HG03439 (cell line): ENCODE data around the gene MGAT3.
"Not testable (repeated sequence)": the region's sequence is repeated elsewhere in the genome, so short reads cannot be mapped to it uniquely, and the experiment has no call there.

Source experiments
- ATAC-seq: cut with Tn5 transposase; IDR thresholded peaks from one replicate; pipeline ENCODE4 v1.9.1; 2021; ENCODE audit warnings: mild to moderate bottlenecking, moderate library complexity; ENCODE audit not compliant: unreplicated experiment

Gene MGAT3

GRCh38 chr22:39456522-39457197 lies at the start of gene MGAT3:
TSS of gene MGAT3 (plus strand) at chr22:39457012. CDS start at chr22:39487348, 30,336 bp downstream.
- ATAC-seq: no peak

GRCh38 chr22:39408173-39408572 lies 48.6 kb upstream of the MGAT3 start:
- ATAC-seq: no peak

- no peak for ATAC-seq
Measured at GRCh38 chr22:39408807-39409206, 48.0 kb upstream of the MGAT3 start.

GRCh38 chr22:39409516-39410029 lies 47.2 kb upstream of the MGAT3 start:
- no peak for ATAC-seq

GRCh38 chr22:39410264-39410663 lies 46.5 kb upstream of the MGAT3 start:
- no peak for ATAC-seq

- not testable (repeated sequence) for ATAC-seq
Measured at GRCh38 chr22:39411828-39412365, 44.9 kb upstream of the MGAT3 start.

GRCh38 chr22:39413204-39413603 lies 43.6 kb upstream of the MGAT3 start:
- ATAC-seq: not testable (repeated sequence)

GRCh38 chr22:39414377-39414776 lies 42.4 kb upstream of the MGAT3 start:
- ATAC-seq: no peak

- no peak for ATAC-seq
Measured at GRCh38 chr22:39414886-39415285, 41.9 kb upstream of the MGAT3 start.

- ATAC-seq: no peak
Measured at GRCh38 chr22:39415506-39415905, 41.3 kb upstream of the MGAT3 start.

GRCh38 chr22:39416319-39416718 lies 40.5 kb upstream of the MGAT3 start:
- ATAC-seq: no peak

GRCh38 chr22:39417641-39418040 lies 39.2 kb upstream of the MGAT3 start:
- no peak for ATAC-seq

GRCh38 chr22:39418696-39419095 lies 38.1 kb upstream of the MGAT3 start:
- no peak for ATAC-seq

- ATAC-seq: no peak
Measured at GRCh38 chr22:39419096-39419495, 37.7 kb upstream of the MGAT3 start.

GRCh38 chr22:39419911-39420310 lies 36.9 kb upstream of the MGAT3 start:
- no peak for ATAC-seq

GRCh38 chr22:39421691-39422090 lies 35.1 kb upstream of the MGAT3 start:
- no peak for ATAC-seq

GRCh38 chr22:39422101-39422500 lies 34.7 kb upstream of the MGAT3 start:
- ATAC-seq: no peak

- ATAC-seq: no peak
Measured at GRCh38 chr22:39422721-39423120, 34.1 kb upstream of the MGAT3 start.

- no peak for ATAC-seq
Measured at GRCh38 chr22:39423976-39424375, 32.8 kb upstream of the MGAT3 start.

GRCh38 chr22:39426380-39427043 lies 30.3 kb upstream of the MGAT3 start:
- ATAC-seq: no peak

- ATAC-seq: no peak
Measured at GRCh38 chr22:39427751-39428596, 28.8 kb upstream of the MGAT3 start.
